GM23248 (cell line): ENCODE measurements around the gene KCTD5. TPM values are rescaled to one million over a fixed set of nuclear protein-coding genes. Genes with fewer than 3 reads are reported as not detected.
"Not testable (repeated sequence)": the region's sequence is repeated elsewhere in the genome, so short reads cannot be mapped to it uniquely, and the experiment has no call there.

Experiments
- DNase-seq: peaks from one replicate; pipeline ENCODE4 v3.0.0-alpha.2; 2015
- H2AFZ ChIP-seq: fragments of 200-600 bp; sonication (generic); 2 replicates; pipeline ENCODE4 v1.6.1; 2016; ENCODE audit warnings: antibody characterized with exemption
- H3F3A ChIP-seq: fragments of 200-600 bp; sonication (generic); 2 replicates; pipeline ENCODE4 v1.6.1; 2016; ENCODE audit warnings: mild to moderate bottlenecking, antibody characterized with exemption, mixed run types; ENCODE audit not compliant: insufficient read depth
- H3K27ac ChIP-seq: fragments of 200-600 bp; sonication (generic); 2 replicates; pipeline ENCODE4 v1.5.1; 2016; ENCODE audit warnings: mild to moderate bottlenecking
- H3K27me3 ChIP-seq: fragments of 200-600 bp; sonication (generic); replicated peaks from 2 replicates; pipeline ENCODE4 v1.6.1; 2016; ENCODE audit warnings: mild to moderate bottlenecking; ENCODE audit not compliant: insufficient read depth
- H3K36me3 ChIP-seq: fragments of 200-600 bp; sonication (generic); 2 replicates; pipeline ENCODE4 v1.6.1; 2016; ENCODE audit warnings: low read depth, mild to moderate bottlenecking
- H3K4me1 ChIP-seq: fragments of 200-600 bp; sonication (generic); 2 replicates; pipeline ENCODE4 v1.6.1; 2016; ENCODE audit warnings: mild to moderate bottlenecking; ENCODE audit not compliant: insufficient read depth
- H3K4me2 ChIP-seq: fragments of 200-600 bp; sonication (generic); one replicate; pipeline ENCODE4 v1.6.1; 2016; ENCODE audit warnings: mild to moderate bottlenecking; ENCODE audit not compliant: unreplicated experiment
- H3K4me3 ChIP-seq: fragments of 200-600 bp; sonication (generic); 2 replicates; pipeline ENCODE4 v1.5.1; 2016; ENCODE audit warnings: mild to moderate bottlenecking
- H3K79me2 ChIP-seq: fragments of 200-600 bp; sonication (generic); 2 replicates; pipeline ENCODE4 v1.6.1; 2016; ENCODE audit warnings: mild to moderate bottlenecking; ENCODE audit not compliant: insufficient read depth
- H3K9ac ChIP-seq: fragments of 200-600 bp; sonication (generic); 2 replicates; pipeline ENCODE4 v1.6.1; 2016; ENCODE audit warnings: mild to moderate bottlenecking
- H3K9me2 ChIP-seq: fragments of 200-600 bp; sonication (generic); 2 replicates; pipeline ENCODE4 v1.6.1; 2016; ENCODE audit warnings: mixed run types, mild to moderate bottlenecking, moderate library complexity; ENCODE audit not compliant: insufficient read depth
- H3K9me3 ChIP-seq: fragments of 200-600 bp; sonication (generic); one replicate; pipeline ENCODE4 v1.6.1; 2017; ENCODE audit warnings: low read depth
- H4K20me1 ChIP-seq: fragments of 200-600 bp; sonication (generic); 2 replicates; pipeline ENCODE4 v1.6.0; 2016; ENCODE audit not compliant: insufficient read depth
- EZH2 ChIP-seq: fragments of 200-600 bp; sonication (generic); IDR thresholded peaks from 2 replicates; pipeline ENCODE4 v1.6.1; 2018; ENCODE audit warnings: antibody characterized with exemption, mild to moderate bottlenecking; ENCODE audit not compliant: insufficient read depth, poor library complexity, severe bottlenecking
- EZH2phosphoT487 ChIP-seq: fragments of 200-600 bp; sonication (generic); IDR thresholded peaks from 2 replicates; pipeline ENCODE4 v1.6.1; 2018; ENCODE audit warnings: antibody characterized with exemption, moderate library complexity, mild to moderate bottlenecking, low read depth; ENCODE audit not compliant: insufficient read depth
- WGBS, 2 experiments: methylation state at CpG; one replicate each; pipeline ENCODE4 v1.1.6; 2015 to 2017; ENCODE audit warnings: low lambda C conversion rate in 2 of 2, low coverage in 1 of 2; ENCODE audit errors: missing lambda C conversion rate in 2 of 2; 5-methylcytosine and 5-hydroxymethylcytosine counted together
- in situ Hi-C: fragments of 300-500 bp; cut with MboI; formaldehyde crosslinking; loops from 2 replicates; pipeline ENCODE4 v1.15.0; 2020
- polyA plus RNA-seq: library from polyadenylated mRNA; unstranded; fragments of >200 nt; fragmentation: Nextera tagmentation; extraction: Ambion mirVana; gene quantifications from 2 replicates; pipeline ENCODE4 v1.2.1, GENCODE V29; 2016
- total RNA-seq: library from RNA; depleted of rRNA; stranded (reverse); fragments of >200 nt; shearing (Covaris generic); gene quantifications from 2 replicates; pipeline ENCODE4 v1.2.3, GENCODE V29; 2014; rRNA removed

KCTD5 gene, protein sequence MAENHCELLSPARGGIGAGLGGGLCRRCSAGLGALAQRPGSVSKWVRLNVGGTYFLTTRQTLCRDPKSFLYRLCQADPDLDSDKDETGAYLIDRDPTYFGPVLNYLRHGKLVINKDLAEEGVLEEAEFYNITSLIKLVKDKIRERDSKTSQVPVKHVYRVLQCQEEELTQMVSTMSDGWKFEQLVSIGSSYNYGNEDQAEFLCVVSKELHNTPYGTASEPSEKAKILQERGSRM
- 28.1 and 38.3 TPM in 2 replicates for total RNA-seq
- polyA plus RNA-seq, result 33.2 and 33.6 TPM in 2 replicates

- Histone ChIP-seq H3K4me2 (peak within 1 kb of the TSS; percentile 85), H3F3A (0 out of 2 replicates have a peak, but pooled peaks cover 6% of the 10 kb centered on the region), H3K27me3 (no peaks in the 10 kb centered on the region), H3K4me1 (peaks cover 20% of the 10 kb centered on the region), H3K36me3 (no peaks in the 10 kb centered on the region), H3K79me2 (peaks cover 48% of the 10 kb centered on the region), H3K9ac (peak within 1 kb of the TSS; percentile 94), H3K9me2 (no peaks in the 10 kb centered on the region), H2AFZ (peak within 1 kb of the TSS; percentile 94), H3K27ac (peak within 1 kb of the TSS; percentile 80), H3K9me3 (no peaks in the 10 kb centered on the region), H3K4me3 (peak within 1 kb of the TSS; percentile 95), H4K20me1 (no peaks in the 10 kb centered on the region; the same call in 1 of the 2 replicates)
- in situ Hi-C loops, result no loop called here
- WGBS, 2 experiments, result 1% methylated on average over 50 to 63 of the region's 73 CpGs
- DNase-seq, result peak; percentile 98
- TF ChIP-seq EZH2phosphoT487 (no peak), EZH2 (no peak)
Observed at GRCh38 chr16:2682209-2683021, at the start of gene KCTD5. Gene KCTD5 (plus strand): TSS chr16:2682523. CDS start chr16:2682549, 26 bp downstream.

DNA sequence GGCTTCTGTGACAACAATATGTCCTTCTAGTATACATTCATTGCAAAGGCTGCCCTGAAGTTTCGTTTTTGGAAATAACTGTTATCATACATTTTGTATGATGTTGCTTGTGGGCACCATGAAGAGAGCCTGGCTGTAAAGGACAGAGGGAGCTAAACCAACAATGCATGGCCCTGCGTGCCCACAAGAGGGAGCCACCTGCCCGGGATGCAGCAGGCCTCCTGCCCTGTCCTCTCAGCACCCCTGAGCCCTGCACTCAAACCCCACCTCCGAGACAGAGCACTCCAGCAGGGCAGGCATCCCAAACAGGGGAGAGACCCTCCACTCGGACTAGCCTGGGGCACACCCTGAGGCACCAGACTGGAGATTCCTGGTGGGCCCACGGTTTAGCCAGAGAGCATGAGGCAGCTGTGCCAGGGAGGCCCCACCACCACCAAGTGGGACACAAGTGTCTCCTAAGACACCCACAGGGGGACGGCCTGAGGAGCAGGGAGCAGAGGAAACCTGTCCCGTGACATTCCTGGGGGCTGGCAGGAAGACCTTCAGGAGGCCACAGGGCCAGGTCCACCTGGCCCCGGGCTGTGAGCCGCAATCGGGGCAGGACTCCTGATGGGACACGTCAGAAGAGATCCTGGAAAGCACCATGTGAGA, 43.1 kb upstream of the KCTD5 start:
- H3K27ac ChIP-seq, H3K4me3 ChIP-seq, H3K36me3 ChIP-seq, H4K20me1 ChIP-seq, H3K4me2 ChIP-seq, H3K79me2 ChIP-seq, H3F3A ChIP-seq, DNase-seq, H3K9me3 ChIP-seq, H2AFZ ChIP-seq, in situ Hi-C loops, H3K9ac ChIP-seq, H3K4me1 ChIP-seq, H3K9me2 ChIP-seq, H3K27me3 ChIP-seq: not testable (repeated sequence)
- 0% methylated on average over 2 of the region's 12 CpGs; no CpG with 5 or more reads in 1 of the 2 experiments for WGBS, 2 experiments

GRCh38 chr16:2639722-2640072, 42.6 kb upstream of the KCTD5 start:
- H3F3A ChIP-seq, in situ Hi-C loops, H3K27me3 ChIP-seq, H3K9me3 ChIP-seq, H3K27ac ChIP-seq, H2AFZ ChIP-seq, H3K9me2 ChIP-seq, H3K4me3 ChIP-seq, H3K4me2 ChIP-seq, H3K4me1 ChIP-seq, H4K20me1 ChIP-seq, H3K79me2 ChIP-seq, H3K9ac ChIP-seq, H3K36me3 ChIP-seq, DNase-seq: not testable (repeated sequence)
- 79 to 90% methylated on average over 5 to 9 of the region's 9 CpGs for WGBS, 2 experiments

GRCh38 chr16:2642561-2642960, 39.8 kb upstream of the KCTD5 start:
- H3F3A ChIP-seq, H2AFZ ChIP-seq, H3K4me1 ChIP-seq, H3K4me3 ChIP-seq, H3K4me2 ChIP-seq, H3K9me2 ChIP-seq, H4K20me1 ChIP-seq, H3K27me3 ChIP-seq, DNase-seq, H3K9me3 ChIP-seq, H3K79me2 ChIP-seq, H3K36me3 ChIP-seq, H3K27ac ChIP-seq, in situ Hi-C loops, H3K9ac ChIP-seq: not testable (repeated sequence)
- 97% methylated on average over 6 of the region's 17 CpGs; no CpG with 5 or more reads in 1 of the 2 experiments for WGBS, 2 experiments

- H3K9ac ChIP-seq, H2AFZ ChIP-seq, H4K20me1 ChIP-seq, H3K4me3 ChIP-seq, H3K27me3 ChIP-seq, H3K4me1 ChIP-seq, H3K4me2 ChIP-seq, H3K36me3 ChIP-seq, in situ Hi-C loops, H3K9me2 ChIP-seq, H3K79me2 ChIP-seq, H3K9me3 ChIP-seq, H3K27ac ChIP-seq, DNase-seq, H3F3A ChIP-seq: not testable (repeated sequence)
- WGBS, 2 experiments, result 89% methylated on average over 1 of the region's 12 CpGs; no CpG with 5 or more reads in 1 of the 2 experiments
Observed at GRCh38 chr16:2644754-2645453, 37.4 kb upstream of the KCTD5 start.

DNA sequence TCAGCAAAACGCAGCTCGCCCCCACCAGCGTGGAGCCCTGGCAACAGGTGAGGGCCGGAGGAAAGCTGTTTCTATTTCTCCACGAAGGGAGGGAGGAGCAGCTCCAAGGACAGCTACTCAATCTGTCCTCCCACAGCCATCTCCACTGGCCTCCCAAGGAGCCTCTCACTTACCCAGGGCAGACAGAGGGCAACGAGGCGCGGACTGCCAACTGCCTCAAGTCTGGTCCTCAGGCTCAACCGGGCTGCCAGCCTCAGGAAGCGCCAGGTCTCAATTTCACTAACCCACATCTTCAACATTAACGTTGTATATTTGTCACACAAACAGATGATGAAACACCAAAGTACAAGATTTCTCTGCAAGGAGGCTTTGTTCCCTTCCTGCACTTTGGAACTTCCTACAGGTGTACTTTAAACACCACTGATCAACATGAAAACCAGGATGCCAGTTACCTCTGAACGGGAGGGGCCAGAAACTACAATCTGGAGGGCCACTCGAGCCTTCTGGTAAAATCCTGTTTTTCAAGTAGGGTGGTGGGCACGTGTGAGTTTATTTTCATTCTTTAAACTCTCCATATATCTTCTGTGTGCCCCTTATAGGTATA, 31.0 kb upstream of the KCTD5 start:
- in situ Hi-C loops, H3K4me2 ChIP-seq: not testable (repeated sequence)

More for the DNA sequence above, 31.0 kb upstream of the KCTD5 start:
- 25% methylated on average over 1 of the region's 14 CpGs; no CpG with 5 or more reads in 1 of the 2 experiments for WGBS, 2 experiments
- H4K20me1 ChIP-seq, H3K4me3 ChIP-seq, H3K9me3 ChIP-seq, H2AFZ ChIP-seq, H3K27ac ChIP-seq, H3K27me3 ChIP-seq, DNase-seq, H3K79me2 ChIP-seq, H3K4me1 ChIP-seq, H3F3A ChIP-seq, H3K36me3 ChIP-seq, H3K9ac ChIP-seq, H3K9me2 ChIP-seq: not testable (repeated sequence)
